ENCODE measurements around the gene SMIM31.

DNA sequence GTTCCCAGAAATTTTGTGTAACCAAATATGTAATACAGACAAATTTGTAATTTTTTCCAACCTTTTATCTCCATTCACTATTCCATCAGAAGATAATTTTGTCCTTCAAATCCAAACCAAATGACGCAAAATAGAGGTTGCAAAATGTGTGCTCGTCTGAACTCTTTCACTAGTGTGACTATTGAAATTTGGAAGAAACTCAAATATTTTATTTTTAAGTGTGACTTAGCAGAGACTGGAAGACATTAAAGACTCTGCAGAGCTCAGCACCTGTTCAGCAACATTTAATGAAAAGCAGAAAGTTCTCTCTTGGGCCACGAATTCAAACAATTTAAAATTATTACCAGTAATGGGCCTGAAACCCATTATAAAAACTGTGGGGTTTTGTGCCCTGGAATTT, 93.1 kb downstream of the SMIM31 start:
- TF ChIP-seq POLR2AphosphoS5 (IDR thresholded peaks at IDR 0.05; ENCODE audit: borderline replicate concordance, low read depth, low read length) = no peak
- TF ChIP-seq EZH2 (IDR thresholded peaks at IDR 0.05) = no peak
- TF ChIP-seq FOXP2 (optimal IDR thresholded peaks at IDR 0.05; ENCODE audit: control extremely low read depth, extremely low read length, insufficient read depth) = no peak
